Measurements from ENCODE around the gene MUC5B. TPM values are rescaled to one million over a fixed set of nuclear protein-coding genes. Genes with fewer than 3 reads are reported as not detected.
"Not testable (repeated sequence)": the region's sequence is repeated elsewhere in the genome, so short reads cannot be mapped to it uniquely, and the experiment has no call there.

The MUC5B gene
- total RNA-seq, 1 experiment from 2014 or later: 0.21 TPM

- DNase-seq (ENCODE audit: low read depth, low spot score): no peak
- in situ Hi-C loops (cut with HindIII; ENCODE audit: low pct_unique_long_range_greater_than_20kb, low sequenced_read_pairs): no loop called here
Observed at GRCh38 chr11:1263010-1263409, 40.1 kb downstream of the MUC5B start.

GRCh38 chr11:1264444-1264843, 41.6 kb downstream of the MUC5B start:
- in situ Hi-C loops (cut with HindIII; ENCODE audit: low pct_unique_long_range_greater_than_20kb, low sequenced_read_pairs): not testable (repeated sequence)
- peak; percentile 88 for DNase-seq (ENCODE audit: low read depth, low spot score)

DNA sequence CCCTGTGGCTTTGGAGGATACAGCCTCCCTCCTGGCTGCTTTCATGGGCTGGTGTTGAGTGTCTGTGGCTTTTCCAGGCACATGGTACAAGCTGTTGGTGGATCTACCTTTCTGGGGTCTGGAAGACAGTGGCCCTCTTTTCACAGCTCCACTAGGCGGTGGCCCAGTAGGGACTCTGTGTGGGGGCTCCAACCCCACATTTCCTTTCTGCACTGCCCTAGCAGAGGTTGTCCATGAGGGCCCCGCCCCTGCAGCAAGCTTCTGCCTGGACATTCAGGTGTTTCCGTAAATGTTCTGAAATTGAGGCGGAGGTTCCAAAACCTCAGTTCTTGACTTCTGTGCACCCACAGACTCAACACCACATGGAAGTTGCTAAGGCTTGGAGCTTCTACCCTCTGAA, 42.6 kb downstream of the MUC5B start:
- DNase-seq (ENCODE audit: low read depth, low spot score); in situ Hi-C loops (cut with HindIII; ENCODE audit: low pct_unique_long_range_greater_than_20kb, low sequenced_read_pairs): not testable (repeated sequence)

GRCh38 chr11:1266976-1267375, 44.1 kb downstream of the MUC5B start:
- DNase-seq (ENCODE audit: low read depth, low spot score); in situ Hi-C loops (cut with HindIII; ENCODE audit: low pct_unique_long_range_greater_than_20kb, low sequenced_read_pairs): not testable (repeated sequence)

GRCh38 chr11:1267441-1268100, 44.7 kb downstream of the MUC5B start:
- DNase-seq (ENCODE audit: low read depth, low spot score): no peak
- in situ Hi-C loops (cut with HindIII; ENCODE audit: low pct_unique_long_range_greater_than_20kb, low sequenced_read_pairs): no loop called here

GRCh38 chr11:1269957-1270356, 47.1 kb downstream of the MUC5B start:
- in situ Hi-C loops (cut with HindIII; ENCODE audit: low pct_unique_long_range_greater_than_20kb, low sequenced_read_pairs): no loop called here
- DNase-seq (ENCODE audit: low read depth, low spot score): no peak

DNA sequence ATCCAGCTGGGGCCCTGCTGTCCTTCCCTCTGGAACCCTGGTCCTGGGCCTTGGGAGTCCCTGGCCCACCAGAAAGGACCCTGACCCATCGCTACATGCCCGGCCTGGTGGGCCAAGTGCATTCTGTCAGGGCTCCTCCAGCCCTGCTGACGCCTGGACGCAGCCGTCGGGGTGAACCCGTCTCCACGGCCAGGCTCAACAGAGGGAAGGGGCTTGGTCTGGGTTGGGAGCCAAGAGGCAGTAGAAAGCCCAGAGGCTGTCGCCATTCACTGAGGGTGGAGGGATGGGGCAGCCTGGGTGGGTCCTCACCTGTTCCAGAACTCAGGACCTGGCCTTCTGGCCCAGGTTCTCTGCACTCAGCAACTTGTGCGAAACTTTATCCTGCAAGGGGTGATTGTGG, 47.6 kb downstream of the MUC5B start:
- no peak for DNase-seq (ENCODE audit: low read depth, low spot score)
- in situ Hi-C loops (cut with HindIII; ENCODE audit: low pct_unique_long_range_greater_than_20kb, low sequenced_read_pairs): no loop called here

DNA sequence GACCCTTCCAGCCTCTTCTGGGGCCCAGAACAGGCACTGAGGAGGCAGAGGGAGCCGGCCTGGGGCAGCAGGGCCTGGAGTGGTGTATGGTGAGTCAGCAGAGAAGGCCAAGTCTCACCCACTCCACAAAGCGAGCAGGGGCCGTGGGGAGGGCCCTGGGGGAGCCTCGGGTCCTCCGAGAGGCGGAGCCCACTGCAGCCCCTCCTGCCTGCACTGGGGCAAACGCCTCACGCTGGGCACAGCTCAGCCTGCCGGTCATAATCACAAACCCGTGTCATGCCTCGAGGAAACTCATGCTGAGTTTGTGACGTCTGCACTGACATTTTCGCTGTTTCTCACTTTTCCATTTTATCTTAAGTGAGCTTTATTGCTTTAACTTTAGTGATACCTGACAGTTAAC, 48.1 kb downstream of the MUC5B start:
- peak; percentile 92 for DNase-seq (ENCODE audit: low read depth, low spot score)
- in situ Hi-C loops (cut with HindIII; ENCODE audit: low pct_unique_long_range_greater_than_20kb, low sequenced_read_pairs): no loop called here

DNA sequence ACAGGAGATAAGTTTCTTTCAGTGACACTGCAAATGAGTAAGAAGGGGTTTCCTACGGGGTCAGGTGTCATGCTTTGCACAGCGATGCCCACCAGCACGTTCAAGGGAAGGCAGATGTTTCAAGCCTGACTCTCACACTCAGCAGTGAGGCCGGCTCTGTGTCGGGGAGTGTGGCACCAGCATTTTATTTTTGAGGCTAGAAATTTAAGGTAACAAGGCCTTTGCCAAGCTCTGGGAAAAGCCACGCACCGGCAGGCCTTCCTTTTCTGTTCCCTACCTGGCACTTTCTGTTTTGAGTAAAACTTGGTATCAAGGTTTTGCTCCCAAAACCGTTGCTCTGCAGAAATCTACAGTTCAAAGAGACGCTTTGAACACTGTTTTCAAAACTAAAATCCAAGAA, 48.5 kb downstream of the MUC5B start:
- in situ Hi-C loops (cut with HindIII; ENCODE audit: low pct_unique_long_range_greater_than_20kb, low sequenced_read_pairs): no loop called here
- DNase-seq (ENCODE audit: low read depth, low spot score): no peak

- DNase-seq (ENCODE audit: low read depth, low spot score): no peak
- in situ Hi-C loops (cut with HindIII; ENCODE audit: low pct_unique_long_range_greater_than_20kb, low sequenced_read_pairs): no loop called here
Observed at GRCh38 chr11:1271927-1272326, 49.1 kb downstream of the MUC5B start.

DNA sequence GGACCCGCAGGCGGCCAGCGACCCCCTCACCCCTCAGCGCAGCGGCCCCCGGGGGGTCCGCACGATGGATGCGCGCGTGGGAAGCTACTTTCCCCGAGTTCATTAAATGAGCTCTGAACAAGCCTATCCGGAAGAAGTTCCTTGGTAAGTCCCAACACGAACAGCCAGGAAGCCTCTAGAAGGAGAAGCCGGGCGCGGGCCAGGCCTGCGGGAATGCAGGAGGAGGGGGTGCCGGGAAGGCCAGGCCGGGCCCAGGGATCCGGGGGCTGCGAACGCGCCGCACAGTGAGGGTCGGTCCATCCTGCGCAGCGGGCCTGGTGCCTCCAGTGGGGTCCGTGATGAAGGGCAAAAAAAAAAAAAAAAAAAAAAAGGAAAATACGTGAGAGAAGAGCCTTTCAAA, 49.7 kb downstream of the MUC5B start:
- in situ Hi-C loops (cut with HindIII; ENCODE audit: low pct_unique_long_range_greater_than_20kb, low sequenced_read_pairs): no loop called here
- DNase-seq (ENCODE audit: low read depth, low spot score): no peak

GRCh38 chr11:1274501-1274900, 51.6 kb downstream of the MUC5B start:
- no peak for DNase-seq (ENCODE audit: low read depth, low spot score)
- in situ Hi-C loops (cut with HindIII; ENCODE audit: low pct_unique_long_range_greater_than_20kb, low sequenced_read_pairs): no loop called here

DNA sequence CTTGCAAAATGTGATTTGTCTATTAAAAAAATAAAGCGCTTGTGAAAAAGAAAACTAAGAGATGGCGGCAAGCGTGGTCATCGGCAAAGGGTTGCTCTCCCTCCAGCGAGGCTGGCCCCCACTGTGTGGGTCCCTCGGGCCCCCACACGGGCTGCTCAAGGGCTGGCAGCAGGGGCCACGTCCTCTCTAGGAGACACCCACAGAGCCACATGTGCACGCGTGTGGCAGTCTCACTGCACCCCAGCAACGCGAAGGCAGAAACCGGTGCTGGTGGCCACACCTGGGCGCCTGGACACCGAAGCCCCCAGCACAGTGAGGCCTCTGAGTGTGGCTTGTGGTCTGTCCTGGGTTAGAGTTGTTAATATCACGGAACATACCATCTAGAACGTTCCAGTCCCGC, 52.2 kb downstream of the MUC5B start:
- DNase-seq (ENCODE audit: low read depth, low spot score): no peak
- in situ Hi-C loops (cut with HindIII; ENCODE audit: low pct_unique_long_range_greater_than_20kb, low sequenced_read_pairs): no loop called here

DNA sequence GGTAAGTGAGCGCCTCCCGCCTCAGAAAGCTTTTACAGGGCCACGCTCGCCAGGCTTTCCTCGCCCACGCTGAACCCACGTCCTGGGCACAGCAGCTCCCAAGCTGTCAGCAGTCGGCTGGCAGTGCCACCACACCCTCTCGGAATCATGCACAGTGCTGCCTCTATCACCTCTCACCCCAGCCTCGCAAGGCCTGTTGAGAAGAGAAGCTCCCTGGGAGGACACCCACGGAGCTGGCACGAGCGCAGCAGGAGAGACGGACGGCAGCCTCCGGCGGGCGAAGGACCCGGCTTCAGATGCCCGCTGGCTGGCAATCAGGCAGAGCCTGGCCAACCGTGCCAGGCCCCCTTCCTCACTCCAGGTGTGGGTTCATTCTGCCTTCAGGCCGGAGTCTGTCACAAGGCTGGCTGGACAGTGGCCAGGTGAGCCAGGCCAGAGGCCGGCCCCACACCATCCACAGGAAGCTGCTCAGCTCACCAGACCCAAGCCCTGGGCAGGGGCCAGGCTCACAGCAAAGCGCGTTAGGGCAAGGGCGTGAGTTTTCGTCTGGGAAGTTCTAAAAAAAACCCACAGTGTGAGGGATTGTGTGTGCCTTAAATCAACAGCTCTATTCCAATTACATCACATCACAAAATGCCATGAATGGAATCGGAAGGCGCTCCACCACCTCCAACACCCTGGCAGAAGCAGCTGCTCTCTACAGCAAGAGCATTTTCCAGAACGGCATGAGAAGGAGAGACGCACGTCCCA, 53.4 kb downstream of the MUC5B start:
- in situ Hi-C loops (cut with HindIII; ENCODE audit: low pct_unique_long_range_greater_than_20kb, low sequenced_read_pairs): no loop called here
- DNase-seq (ENCODE audit: low read depth, low spot score): no peak

- in situ Hi-C loops (cut with HindIII; ENCODE audit: low pct_unique_long_range_greater_than_20kb, low sequenced_read_pairs): no loop called here
- no peak for DNase-seq (ENCODE audit: low read depth, low spot score)
Observed at GRCh38 chr11:1276866-1277615, 54.2 kb downstream of the MUC5B start.

DNA sequence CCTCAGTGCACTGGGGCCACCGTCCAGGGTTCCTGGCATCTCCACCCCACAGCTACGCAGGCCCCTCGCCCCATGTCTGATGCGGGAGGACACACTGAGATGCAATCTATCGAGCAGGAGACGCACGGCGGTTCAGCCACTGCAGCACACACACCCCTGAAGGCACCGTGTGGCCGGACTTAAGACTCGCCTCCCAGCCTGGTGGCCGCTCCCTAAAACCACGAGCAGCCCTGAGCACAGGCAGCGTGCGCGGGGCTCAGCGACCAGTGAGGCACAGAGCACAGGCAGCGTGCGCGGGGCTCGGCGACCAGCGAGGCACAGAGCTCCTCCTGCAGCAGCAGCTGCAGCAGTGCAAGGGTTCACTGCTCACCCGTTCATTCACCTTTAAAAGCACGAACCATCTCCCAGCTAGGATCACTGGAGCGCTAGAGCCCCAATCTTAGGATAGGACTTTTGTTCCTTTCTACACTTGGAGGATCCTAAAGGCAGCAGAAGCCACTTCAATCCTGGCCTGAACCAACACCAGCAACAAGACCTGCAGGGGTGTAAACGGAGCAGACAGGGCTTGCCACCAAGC, 55.2 kb downstream of the MUC5B start:
- no peak for DNase-seq (ENCODE audit: low read depth, low spot score)
- in situ Hi-C loops (cut with HindIII; ENCODE audit: low pct_unique_long_range_greater_than_20kb, low sequenced_read_pairs): no loop called here

GRCh38 chr11:1278766-1279673, 56.2 kb downstream of the MUC5B start:
- in situ Hi-C loops (cut with HindIII; ENCODE audit: low pct_unique_long_range_greater_than_20kb, low sequenced_read_pairs): no loop called here
- no peak for DNase-seq (ENCODE audit: low read depth, low spot score)

Measured in SK-MEL-5 (cell line).